Measurements from ENCODE around the gene PLAC8L1.

The PLAC8L1 gene

GRCh38 chr5:146078566-146078965 is 26.8 kb downstream of the PLAC8L1 start:
- no peak for FAIRE-seq

- no peak for FAIRE-seq
Measured at GRCh38 chr5:146076455-146076854, 28.9 kb downstream of the PLAC8L1 start.

DNA sequence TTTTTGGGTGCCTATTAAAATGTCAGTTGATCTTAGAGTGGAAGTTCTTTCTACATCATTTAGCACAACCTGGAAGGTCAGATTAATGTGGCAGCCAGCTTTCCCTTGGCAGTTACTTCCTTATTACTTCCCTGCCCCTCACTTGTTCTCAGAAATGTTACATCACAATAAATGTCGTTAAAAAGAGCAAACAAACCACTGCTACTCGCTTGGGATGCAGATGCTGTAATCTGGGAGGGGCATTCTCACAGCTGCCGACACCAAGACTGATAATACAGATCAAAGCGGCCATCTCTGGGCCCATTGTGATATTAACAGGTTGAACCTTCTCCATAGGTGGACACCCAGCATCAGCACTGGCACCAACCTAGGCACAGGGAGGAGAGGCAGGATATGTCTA is 29.3 kb downstream of the PLAC8L1 start:
- no peak for FAIRE-seq

- FAIRE-seq, result no peak
Measured at GRCh38 chr5:146073239-146073900, 32.0 kb downstream of the PLAC8L1 start.

GRCh38 chr5:146072595-146072994 is 32.8 kb downstream of the PLAC8L1 start:
- FAIRE-seq, result no peak

DNA sequence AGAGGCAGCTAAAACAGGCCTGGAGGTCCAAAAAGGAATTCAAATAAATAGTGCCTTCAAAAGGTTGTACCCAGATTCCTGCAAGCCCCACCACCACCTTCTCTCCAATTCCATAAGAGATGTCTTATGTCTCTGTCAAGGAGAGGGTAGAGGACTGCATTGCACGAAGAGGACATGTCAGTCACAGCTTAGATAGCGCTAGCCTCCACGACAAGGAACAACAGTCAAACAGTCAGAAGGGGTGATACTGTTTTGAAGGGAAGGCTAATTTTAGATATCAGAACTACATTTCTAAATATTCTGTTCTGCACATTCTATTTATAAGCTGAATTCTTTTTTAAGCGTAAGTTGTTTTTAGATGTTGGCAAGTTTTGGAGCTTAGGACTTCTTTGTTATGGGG is 34.2 kb downstream of the PLAC8L1 start:
- FAIRE-seq, result no peak

GRCh38 chr5:146070746-146071145 is 34.6 kb downstream of the PLAC8L1 start:
- FAIRE-seq, result no peak

- no peak for FAIRE-seq
Measured at GRCh38 chr5:146069780-146070099, 35.6 kb downstream of the PLAC8L1 start.

DNA sequence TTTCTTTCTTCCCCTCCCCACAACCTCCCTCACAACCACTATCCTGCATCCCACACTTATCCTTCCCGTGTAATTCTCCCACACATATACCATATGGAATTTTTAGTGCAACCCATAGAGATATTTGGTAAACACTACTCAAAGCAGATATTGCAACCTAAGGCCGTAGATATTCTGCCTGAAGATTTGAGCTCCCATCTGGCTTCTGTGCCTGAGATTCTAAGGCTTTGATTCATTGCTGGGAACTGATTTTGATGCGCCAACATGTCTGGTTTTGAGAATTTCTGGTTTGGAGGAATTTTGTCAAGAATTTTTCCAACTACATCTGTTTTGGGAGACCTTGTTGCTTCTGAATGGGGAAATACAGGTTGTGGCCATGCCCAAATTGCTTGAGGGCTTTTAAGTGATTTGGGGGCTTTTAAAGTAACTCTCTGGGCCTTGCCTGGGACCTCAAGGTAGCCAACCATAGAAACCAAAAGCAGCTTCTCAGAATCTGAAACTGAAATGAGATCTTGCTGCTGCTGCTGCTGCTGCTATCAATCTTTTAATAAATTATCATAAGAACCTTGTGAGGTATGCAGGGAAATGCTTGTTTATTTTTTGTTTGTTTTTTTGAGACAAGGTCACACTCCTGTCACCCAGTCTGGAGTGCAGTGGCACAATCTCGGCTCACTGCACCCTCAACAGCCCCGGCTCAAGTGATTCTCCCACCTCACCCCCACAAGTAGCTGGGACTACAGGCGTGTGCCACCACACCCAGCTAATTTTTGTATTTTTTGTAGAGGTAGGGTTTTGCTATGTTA is 36.2 kb downstream of the PLAC8L1 start:
- FAIRE-seq, result no peak

- FAIRE-seq, result no peak
Measured at GRCh38 chr5:146068206-146068605, 37.2 kb downstream of the PLAC8L1 start.

DNA sequence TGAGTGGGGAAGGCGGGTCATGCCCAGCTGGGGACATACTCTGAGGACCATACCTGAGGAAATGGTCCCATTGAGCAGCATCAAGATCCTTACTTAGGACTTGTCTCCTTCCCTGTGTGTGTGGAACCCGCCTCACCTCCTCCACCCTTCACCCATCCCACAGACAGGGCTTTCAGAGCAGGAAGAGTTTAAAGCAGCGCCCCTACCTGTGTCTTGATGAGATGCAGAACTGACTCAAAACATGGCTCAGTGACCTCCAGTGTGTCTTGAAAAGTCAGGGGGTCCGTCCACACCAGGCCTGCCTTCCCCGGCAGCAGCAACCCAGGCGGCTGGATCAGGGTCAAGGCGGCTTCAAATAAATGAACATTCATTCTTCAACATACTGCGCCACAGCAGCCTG is 38.4 kb downstream of the PLAC8L1 start:
- no peak for FAIRE-seq

DNA sequence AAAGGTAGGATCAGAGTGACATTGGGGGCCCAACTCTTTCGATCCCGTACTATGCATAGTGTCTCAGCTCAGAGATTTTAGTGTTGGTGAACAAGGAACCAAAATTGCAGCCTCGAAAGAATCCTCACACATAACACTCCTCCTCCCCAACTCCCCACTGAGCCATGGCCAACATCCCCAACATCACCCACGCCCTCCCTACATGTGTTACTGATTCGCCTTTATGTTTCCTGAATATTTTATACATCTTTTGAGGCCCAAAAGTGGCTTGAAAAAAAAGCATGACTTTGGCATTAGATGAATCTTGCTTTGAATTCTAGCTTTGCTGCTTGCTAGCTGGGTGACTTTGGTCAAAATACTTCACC is 45.2 kb downstream of the PLAC8L1 start:
- no peak for FAIRE-seq

DNA sequence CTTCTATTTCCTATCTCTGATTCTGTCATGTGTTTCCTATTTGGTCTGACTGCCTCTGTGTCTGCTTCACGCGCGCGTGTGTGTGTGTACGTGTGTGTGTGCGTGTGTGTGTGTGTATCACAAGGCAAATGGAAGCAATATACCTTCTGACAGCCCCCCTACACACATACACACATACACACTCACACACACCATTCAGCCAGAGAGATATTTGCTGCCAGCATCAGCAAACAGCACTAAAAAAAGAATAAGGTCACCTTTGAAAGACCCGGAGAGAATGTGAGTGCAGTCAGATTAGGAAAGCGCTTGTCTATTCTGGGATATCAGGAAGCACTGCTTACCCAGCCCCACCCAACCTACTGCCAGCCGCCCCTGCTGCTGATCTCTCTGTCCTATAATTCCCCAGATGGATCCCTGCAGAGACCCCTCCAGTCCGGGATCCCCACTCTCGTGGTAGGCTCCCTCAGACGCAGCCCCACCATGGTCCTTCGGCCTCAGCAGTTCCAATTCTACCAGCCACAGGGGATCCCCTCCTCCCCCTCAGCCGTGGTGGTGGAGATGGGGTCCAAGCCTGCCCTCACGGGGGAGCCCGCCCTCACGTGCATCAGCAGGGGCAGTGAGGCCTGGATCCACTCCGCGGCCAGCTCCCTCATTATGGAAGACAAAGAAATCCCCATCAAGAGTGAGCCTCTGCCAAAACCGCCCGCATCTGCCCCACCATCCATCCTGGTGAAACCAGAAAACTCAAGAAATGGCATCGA is 45.7 kb downstream of the PLAC8L1 start:
- no peak for FAIRE-seq

GRCh38 chr5:146055432-146055831 is 49.9 kb downstream of the PLAC8L1 start:
- no peak for FAIRE-seq

DNA sequence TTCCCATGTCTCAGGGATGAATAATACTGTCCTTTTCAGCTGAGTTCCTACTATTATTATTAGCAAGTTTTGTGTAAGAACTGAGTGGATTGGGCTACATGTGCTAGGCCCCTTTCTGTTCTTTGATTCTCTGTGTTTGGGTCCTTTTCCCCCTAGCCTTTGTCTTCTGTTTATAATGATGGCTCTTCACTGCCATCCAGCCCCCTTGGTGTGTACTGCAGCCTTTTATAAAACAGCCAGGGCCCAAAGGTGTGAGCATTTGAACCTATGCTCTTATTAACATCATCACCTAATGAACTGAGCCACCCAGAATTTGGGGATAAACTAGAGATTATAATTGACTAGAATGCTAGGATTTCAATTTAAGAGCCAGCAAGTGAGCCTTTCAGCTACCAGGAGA is 52.6 kb downstream of the PLAC8L1 start:
- no peak for FAIRE-seq

DNA sequence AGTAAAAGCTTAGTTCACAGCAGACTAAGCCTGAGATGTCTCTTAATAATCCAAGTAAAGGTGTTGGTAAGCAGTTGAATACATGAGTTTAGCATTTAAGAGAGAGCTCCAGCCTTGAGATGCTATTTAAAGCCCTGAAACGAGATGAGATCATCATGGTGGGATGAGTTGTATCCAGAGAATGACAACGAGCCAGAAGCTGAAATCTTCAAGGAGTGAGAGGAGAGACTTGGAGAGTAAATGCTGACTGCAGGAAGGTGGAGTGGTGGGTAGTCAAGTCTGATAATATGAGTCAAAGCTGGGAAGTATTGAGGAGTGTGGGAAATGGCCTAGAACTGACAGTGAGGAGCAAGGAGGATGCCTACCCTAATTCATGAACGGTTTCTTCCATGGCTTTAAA is 53.7 kb downstream of the PLAC8L1 start:
- no peak for FAIRE-seq

GRCh38 chr5:146050086-146050485 is 55.3 kb downstream of the PLAC8L1 start:
- no peak for FAIRE-seq

DNA sequence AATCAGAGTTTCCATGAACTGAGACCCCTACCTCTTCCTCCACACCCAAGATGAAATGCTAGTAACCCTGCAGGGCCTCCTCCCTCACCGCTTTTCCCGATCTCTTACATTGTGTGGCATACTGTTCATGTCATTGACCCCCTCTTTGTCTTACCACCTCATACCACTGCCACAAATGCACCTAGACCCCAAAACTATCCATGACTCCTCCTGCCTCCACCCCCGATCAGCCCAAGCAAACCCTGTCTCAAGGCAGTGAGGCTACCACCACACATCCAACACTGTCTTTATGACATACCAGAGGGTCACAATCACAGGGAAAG is 55.7 kb downstream of the PLAC8L1 start:
- FAIRE-seq, result no peak

GRCh38 chr5:146048994-146049703 is 56.2 kb downstream of the PLAC8L1 start:
- FAIRE-seq, result no peak

- no peak for FAIRE-seq
Measured at GRCh38 chr5:146047396-146047795, 58.0 kb downstream of the PLAC8L1 start.

- FAIRE-seq, result no peak
Measured at GRCh38 chr5:146043722-146044121, 61.7 kb downstream of the PLAC8L1 start.

- no peak for FAIRE-seq
Measured at GRCh38 chr5:146042628-146043279, 62.6 kb downstream of the PLAC8L1 start.

All from endometrium (tissue), 2 donors.